ENCODE measurements around the gene C16orf78. TPM values are rescaled to one million over a fixed set of nuclear protein-coding genes. Genes with fewer than 3 reads are reported as not detected.

C16orf78 gene
- polyA plus RNA-seq, 1 donor (not counting 4 experiments of a cell fraction or from before 2014, with no cell fraction given) = not detected

GRCh38 chr16:49337814-49338350 is 35.7 kb upstream of the C16orf78 start:
- no peak overlapping the region for H3K9ac ChIP-seq (ENCODE audit: control insufficient read depth, extremely low read depth, insufficient read depth, low read length)
- dilution Hi-C loops (cut with MboI; ENCODE audit: extremely low pct_ligation_motif_present, low sequenced_read_pairs) = no loop called here
- no peak overlapping the region for H2AFZ ChIP-seq (ENCODE audit: control insufficient read depth, low read length)
- DNase-seq (ENCODE audit: low read depth, low spot score) = no peak
- H3K4me3 ChIP-seq (ENCODE audit: control insufficient read depth in 2 of 3, extremely low read depth in 1 of 3, insufficient read depth in 2 of 3, low read depth in 1 of 3, low read length in 3 of 3) = no peak overlapping the region
- no peaks in the 10 kb centered on the region for H4K20me1 ChIP-seq (ENCODE audit: control insufficient read depth, extremely low read depth, insufficient read depth, low read length)
- TF ChIP-seq EZH2 (IDR thresholded peaks at IDR 0.05; ENCODE audit: low read length) = no peak
- no peak for TF ChIP-seq CTCF (optimal IDR thresholded peaks at IDR 0.05 in 1 of 3, IDR thresholded peaks at IDR 0.05 in 1 of 3, conservative IDR thresholded peaks at IDR 0.05 in 1 of 3; ENCODE audit: extremely low read depth in 1 of 3, insufficient read depth in 2 of 3, low read length in 3 of 3)
- no peak overlapping the region for H3K27ac ChIP-seq (ENCODE audit: control insufficient read depth, insufficient read depth, low read length)
- no peak overlapping the region for H3K4me2 ChIP-seq (ENCODE audit: control insufficient read depth, extremely low read depth, insufficient read depth, low read depth, low read length)
- FAIRE-seq = no peak
- no peaks in the 10 kb centered on the region for H3K79me2 ChIP-seq (ENCODE audit: control insufficient read depth, insufficient read depth, low read length)
- H3K27me3 ChIP-seq (ENCODE audit: control insufficient read depth, extremely low read depth, insufficient read depth, low read length) = no peaks in the 10 kb centered on the region
- no peaks in the 10 kb centered on the region for H3K36me3 ChIP-seq (ENCODE audit: control insufficient read depth in 2 of 2, extremely low read depth in 1 of 2, insufficient read depth in 2 of 2, low read length in 2 of 2)
- no peaks in the 10 kb centered on the region for H3K4me1 ChIP-seq (ENCODE audit: control insufficient read depth, extremely low read depth, insufficient read depth, low read length)
- H3K9me1 ChIP-seq (ENCODE audit: control insufficient read depth, extremely low read depth, insufficient read depth, low read length) = no peaks in the 10 kb centered on the region
- no peaks in the 10 kb centered on the region for H3K9me3 ChIP-seq (ENCODE audit: control insufficient read depth, low read depth, low read length)

DNA sequence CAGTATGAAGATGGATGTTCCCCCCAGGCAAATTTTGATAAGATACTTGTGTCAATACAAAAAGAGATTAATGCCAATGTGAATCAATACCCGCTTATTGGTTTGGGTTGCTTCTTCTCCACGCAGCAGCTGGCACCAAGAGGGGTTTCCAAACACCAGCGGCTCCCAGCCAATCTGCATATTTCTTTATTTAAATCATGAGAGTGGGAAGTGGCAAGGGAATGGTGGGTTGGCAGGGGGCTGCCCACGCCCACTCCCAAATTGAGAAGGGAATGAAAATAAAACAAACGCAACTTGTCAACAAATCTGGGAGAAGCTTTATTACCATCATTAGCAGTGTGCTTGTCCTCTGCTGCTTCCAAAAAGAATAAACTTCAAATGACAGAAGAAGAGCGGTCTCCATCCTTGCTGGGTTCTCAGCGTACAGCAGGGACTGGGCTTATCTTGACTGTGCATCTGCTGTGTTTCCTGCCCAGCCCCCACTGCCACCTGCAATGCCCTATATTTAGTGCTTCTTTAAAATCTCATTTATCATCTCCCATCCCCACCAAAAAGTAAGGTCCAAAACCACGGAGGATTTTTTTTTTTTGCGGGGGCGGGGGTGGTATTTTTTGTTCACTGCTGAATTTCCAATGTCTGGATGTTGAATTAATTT is 34.9 kb upstream of the C16orf78 start:
- Histone ChIP-seq H3K9ac (ENCODE audit: control insufficient read depth, extremely low read depth, insufficient read depth, low read length) (no peak overlapping the region), H3K27ac (ENCODE audit: control insufficient read depth, insufficient read depth, low read length) (no peak overlapping the region), H3K36me3 (ENCODE audit: control insufficient read depth in 2 of 2, extremely low read depth in 1 of 2, insufficient read depth in 2 of 2, low read length in 2 of 2) (no peaks in the 10 kb centered on the region), H2AFZ (ENCODE audit: control insufficient read depth, low read length) (no peak overlapping the region), H3K4me2 (ENCODE audit: control insufficient read depth, extremely low read depth, insufficient read depth, low read depth, low read length) (no peak overlapping the region), H3K27me3 (ENCODE audit: control insufficient read depth, extremely low read depth, insufficient read depth, low read length) (no peaks in the 10 kb centered on the region), H3K9me1 (ENCODE audit: control insufficient read depth, extremely low read depth, insufficient read depth, low read length) (no peaks in the 10 kb centered on the region), H3K9me3 (ENCODE audit: control insufficient read depth, low read depth, low read length) (no peaks in the 10 kb centered on the region), H3K79me2 (ENCODE audit: control insufficient read depth, insufficient read depth, low read length) (no peaks in the 10 kb centered on the region), H3K4me1 (ENCODE audit: control insufficient read depth, extremely low read depth, insufficient read depth, low read length) (no peaks in the 10 kb centered on the region), H3K4me3 (ENCODE audit: control insufficient read depth in 2 of 3, extremely low read depth in 1 of 3, insufficient read depth in 2 of 3, low read depth in 1 of 3, low read length in 3 of 3) (no peak overlapping the region), H4K20me1 (ENCODE audit: control insufficient read depth, extremely low read depth, insufficient read depth, low read length) (no peaks in the 10 kb centered on the region)
- no peak for TF ChIP-seq EZH2 (IDR thresholded peaks at IDR 0.05; ENCODE audit: low read length)
- TF ChIP-seq CTCF (optimal IDR thresholded peaks at IDR 0.05 in 1 of 3, IDR thresholded peaks at IDR 0.05 in 1 of 3, conservative IDR thresholded peaks at IDR 0.05 in 1 of 3; ENCODE audit: extremely low read depth in 1 of 3, insufficient read depth in 2 of 3, low read length in 3 of 3) = no peak
- DNase-seq (ENCODE audit: low read depth, low spot score) = no peak
- FAIRE-seq = no peak
- dilution Hi-C loops (cut with MboI; ENCODE audit: extremely low pct_ligation_motif_present, low sequenced_read_pairs) = no loop called here

Measured in keratinocyte (primary cell).